Small intestine (tissue), 7 donors: ENCODE data around the gene TEDC1. TPM values are rescaled to one million over a fixed set of nuclear protein-coding genes. Genes with fewer than 3 reads are reported as not detected.

ENCODE experiments used
- DNase-seq, 2 donors: peaks; one replicate each; pipeline versions ENCODE4 v3.0.0 to v3.0.0-alpha.2; 2013
- FAIRE-seq: peaks from 2 replicates; lab custom pipeline; 2012; peaks lifted over from hg19 to GRCh38; lab: Jason Lieb, UNC
- H3K27ac ChIP-seq, 3 donors: one replicate each; pipeline ENCODE4 v1.5.1; 2013; ENCODE audit warnings: low read length in 2 of 3, mild to moderate bottlenecking in 2 of 3, control low read depth in 1 of 3, inconsistent platforms in 1 of 3, low read depth in 1 of 3, moderate library complexity in 1 of 3
- H3K27me3 ChIP-seq, 3 donors: one replicate each; pipeline ENCODE4 v1.6.1; 2013; ENCODE audit warnings: low read length in 3 of 3, inconsistent platforms in 1 of 3; ENCODE audit not compliant: control insufficient read depth in 3 of 3, insufficient read depth in 3 of 3
- H3K36me3 ChIP-seq, 3 donors: one replicate each; pipeline ENCODE4 v1.6.1; 2013; ENCODE audit warnings: low read length in 3 of 3, inconsistent platforms in 1 of 3, low read depth in 1 of 3, mild to moderate bottlenecking in 1 of 3, moderate library complexity in 1 of 3; ENCODE audit not compliant: control insufficient read depth in 3 of 3, insufficient read depth in 2 of 3
- H3K4me1 ChIP-seq, 3 donors: one replicate each; pipeline ENCODE4 v1.6.1; 2013; ENCODE audit warnings: low read length in 2 of 3, inconsistent platforms in 1 of 3, low read depth in 1 of 3, mild to moderate bottlenecking in 1 of 3, moderate library complexity in 1 of 3; ENCODE audit not compliant: control insufficient read depth in 3 of 3, insufficient read depth in 2 of 3
- H3K4me3 ChIP-seq, 3 donors: one replicate each; pipeline ENCODE4 v1.5.1; 2013; ENCODE audit warnings: low read length in 3 of 3, control low read depth in 1 of 3, inconsistent platforms in 1 of 3, low read depth in 1 of 3, mild to moderate bottlenecking in 1 of 3, moderate library complexity in 1 of 3
- H3K9me3 ChIP-seq, 2 donors: one replicate each; pipeline ENCODE4 v1.6.1; 2013; ENCODE audit warnings: low read depth in 1 of 2, low read length in 1 of 2; ENCODE audit not compliant: control insufficient read depth in 2 of 2, insufficient read depth in 1 of 2
- WGBS, 3 donors: extraction: QIAGEN DNeasy Blood & Tissue Kit; methylation state at CpG; one replicate each; pipeline ENCODE4 v1.1.7; 2013; 5-methylcytosine and 5-hydroxymethylcytosine counted together
- polyA plus RNA-seq, 4 donors: library from polyadenylated mRNA; stranded (reverse) in 3 of 4; unstranded in 1 of 4; fragments of 200-250 nt in 3 of 4; fragments of 120-200 nt in 1 of 4; gene quantifications; one replicate each; pipeline versions ENCODE4 v1.2.1 to v1.2.3, GENCODE V29; 2013
- donor health status: healthy with polysubstance abuse.
- donor health status: control.
- donor health status: control.
- donor health status: Bipolar disorder and iron deficiency.
- donor health status: healthy.

TEDC1 gene
- polyA plus RNA-seq, 4 donors = 6.6 to 28.0 (median 23.8) TPM

- no peak overlapping the region for H3K4me3 ChIP-seq
- 94 to 96% (median 94%) methylated on average over 29 to 33 of the region's 33 CpGs for WGBS, 3 donors
- FAIRE-seq = no peak
- DNase-seq = no peak
- H3K27ac ChIP-seq = no peak overlapping the region
- H3K4me1 ChIP-seq = no peaks in the 10 kb centered on the region
- H3K27me3 ChIP-seq = no peaks in the 10 kb centered on the region
- peaks cover 7 to 89% (median 8%) of the 10 kb centered on the region in 3 donors for H3K36me3 ChIP-seq
- H3K9me3 ChIP-seq = no peaks in the 10 kb centered on the region
Observed at GRCh38 chr14:105464501-105464900, 26.5 kb upstream of the TEDC1 start.

GRCh38 chr14:105465209-105466031, 25.6 kb upstream of the TEDC1 start:
- Histone ChIP-seq H3K4me1 (no peaks in the 10 kb centered on the region), H3K27me3 (no peaks in the 10 kb centered on the region), H3K9me3 (no peaks in the 10 kb centered on the region), H3K27ac (no peak overlapping the region), H3K36me3 (peaks cover 7 to 92% (median 9%) of the 10 kb centered on the region in 3 donors), H3K4me3 (no peak overlapping the region)
- DNase-seq (peak in 1 of 2 donors; percentile 14), FAIRE-seq (no peak)
- WGBS, 3 donors = 80 to 88% (median 81%) methylated on average over 20 of the region's 20 CpGs

GRCh38 chr14:105466531-105467248, 24.4 kb upstream of the TEDC1 start:
- Histone ChIP-seq H3K4me1 (peaks cover 0 to 3% (median 0%) of the 10 kb centered on the region in 3 donors), H3K4me3 (no peak overlapping the region), H3K36me3 (peaks cover 7 to 88% (median 7%) of the 10 kb centered on the region in 3 donors), H3K27ac (no peak overlapping the region), H3K9me3 (no peaks in the 10 kb centered on the region), H3K27me3 (no peaks in the 10 kb centered on the region)
- DNase-seq = no peak
- FAIRE-seq = no peak
- 91 to 93% (median 93%) methylated on average over 37 to 53 of the region's 53 CpGs for WGBS, 3 donors

GRCh38 chr14:105467249-105467941, 23.7 kb upstream of the TEDC1 start:
- Histone ChIP-seq H3K36me3 (peaks cover 7 to 85% (median 7%) of the 10 kb centered on the region in 3 donors), H3K4me3 (no peak overlapping the region), H3K27ac (no peak overlapping the region), H3K9me3 (no peaks in the 10 kb centered on the region), H3K4me1 (peaks cover 0 to 3% (median 0%) of the 10 kb centered on the region in 3 donors), H3K27me3 (no peaks in the 10 kb centered on the region)
- DNase-seq (no peak), FAIRE-seq (no peak)
- WGBS, 3 donors = 91 to 93% (median 93%) methylated on average over 18 to 20 of the region's 20 CpGs

- FAIRE-seq (no peak), DNase-seq (no peak)
- WGBS, 3 donors = 91 to 92% (median 92%) methylated on average over 19 to 22 of the region's 22 CpGs
- no peaks in the 10 kb centered on the region for H3K27me3 ChIP-seq
- H3K36me3 ChIP-seq = peaks cover 7 to 79% (median 7%) of the 10 kb centered on the region in 3 donors
- H3K9me3 ChIP-seq = no peaks in the 10 kb centered on the region
- no peak overlapping the region for H3K4me3 ChIP-seq
- H3K4me1 ChIP-seq = peaks cover 0 to 7% (median 0%) of the 10 kb centered on the region in 3 donors
- H3K27ac ChIP-seq = no peak overlapping the region
Observed at GRCh38 chr14:105467942-105468471, 23.0 kb upstream of the TEDC1 start.

GRCh38 chr14:105468621-105469241, 22.3 kb upstream of the TEDC1 start:
- Histone ChIP-seq H3K36me3 (peaks cover 7 to 72% (median 7%) of the 10 kb centered on the region in 3 donors), H3K4me1 (peaks cover 0 to 13% (median 0%) of the 10 kb centered on the region in 3 donors), H3K27me3 (no peaks in the 10 kb centered on the region), H3K4me3 (no peak overlapping the region), H3K9me3 (no peaks in the 10 kb centered on the region), H3K27ac (no peak overlapping the region)
- DNase-seq (no peak), FAIRE-seq (no peak)
- WGBS, 3 donors = 78 to 91% (median 85%) methylated on average over 16 to 19 of the region's 19 CpGs

GRCh38 chr14:105469456-105470349, 21.3 kb upstream of the TEDC1 start:
- H3K27ac ChIP-seq = no peak overlapping the region
- H3K9me3 ChIP-seq = no peaks in the 10 kb centered on the region
- no peak overlapping the region for H3K4me3 ChIP-seq
- H3K36me3 ChIP-seq = peaks cover 4 to 64% (median 7%) of the 10 kb centered on the region in 3 donors
- 85 to 92% (median 90%) methylated on average over 38 to 54 of the region's 54 CpGs for WGBS, 3 donors
- peaks cover 0 to 15% (median 0%) of the 10 kb centered on the region in 3 donors for H3K4me1 ChIP-seq
- DNase-seq (no peak), FAIRE-seq (no peak)
- H3K27me3 ChIP-seq = no peaks in the 10 kb centered on the region
